Left renal cortex interstitium (tissue), 4 donors: ENCODE results near the gene INTS7. TPM values are rescaled to one million over a fixed set of nuclear protein-coding genes. Genes with fewer than 3 reads are reported as not detected.
"Not testable (repeated sequence)": the region's sequence is repeated elsewhere in the genome, so short reads cannot be mapped to it uniquely, and the experiment has no call there.

Experiments used
- DNase-seq, 4 donors: peaks; one replicate each; pipeline ENCODE4 v3.0.0-alpha.2; 2013; ENCODE audit warnings: low read depth in 4 of 4, low spot score in 2 of 4, missing footprints in 1 of 4
- polyA plus RNA-seq, 4 donors: library from polyadenylated mRNA; unstranded; fragments of 120-200 nt; gene quantifications; one replicate each; pipeline ENCODE4 v1.2.1, GENCODE V29; 2013; ENCODE audit not compliant: insufficient read length in 4 of 4

INTS7 gene
- polyA plus RNA-seq, 4 donors, result 15.8 to 24.6 (median 17.9) TPM

DNA sequence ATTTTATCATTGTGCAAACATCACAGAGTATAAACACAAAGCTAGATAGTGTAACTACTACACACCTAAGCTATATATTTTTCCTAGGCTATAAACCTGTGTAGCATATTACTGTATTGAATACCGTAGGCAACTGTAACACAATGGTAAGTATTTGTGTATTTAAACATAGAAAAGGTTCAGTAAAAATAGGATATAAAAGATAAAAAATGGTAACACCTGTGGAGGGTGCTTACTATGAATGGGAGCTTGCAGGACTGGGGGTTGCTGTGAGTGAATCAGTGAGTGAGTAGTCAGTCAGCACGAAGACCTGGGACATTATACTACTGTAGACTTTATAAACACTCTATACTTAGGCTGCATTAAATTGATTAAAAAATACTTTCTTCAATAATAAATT is 4.3 kb upstream of the INTS7 start:
- no peak for DNase-seq

DNA sequence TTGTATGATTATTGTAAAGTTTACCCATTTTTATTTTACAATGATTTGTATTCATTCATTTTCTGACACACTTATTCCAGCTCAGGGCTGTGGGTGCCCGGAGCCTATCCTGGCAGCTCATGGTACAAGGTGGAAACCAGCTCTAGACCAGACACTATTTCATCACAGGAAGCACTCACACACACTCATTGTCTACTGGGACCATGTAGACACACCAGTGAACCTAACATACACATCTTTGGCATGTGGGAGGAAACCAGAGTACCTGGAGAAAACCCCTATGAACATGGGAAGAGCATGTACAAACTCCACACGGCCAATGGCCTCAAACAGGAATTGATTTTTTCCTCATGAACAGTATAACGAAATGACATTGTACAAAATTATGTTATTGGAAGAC is 2.5 kb upstream of the INTS7 start:
- no peak for DNase-seq

DNA sequence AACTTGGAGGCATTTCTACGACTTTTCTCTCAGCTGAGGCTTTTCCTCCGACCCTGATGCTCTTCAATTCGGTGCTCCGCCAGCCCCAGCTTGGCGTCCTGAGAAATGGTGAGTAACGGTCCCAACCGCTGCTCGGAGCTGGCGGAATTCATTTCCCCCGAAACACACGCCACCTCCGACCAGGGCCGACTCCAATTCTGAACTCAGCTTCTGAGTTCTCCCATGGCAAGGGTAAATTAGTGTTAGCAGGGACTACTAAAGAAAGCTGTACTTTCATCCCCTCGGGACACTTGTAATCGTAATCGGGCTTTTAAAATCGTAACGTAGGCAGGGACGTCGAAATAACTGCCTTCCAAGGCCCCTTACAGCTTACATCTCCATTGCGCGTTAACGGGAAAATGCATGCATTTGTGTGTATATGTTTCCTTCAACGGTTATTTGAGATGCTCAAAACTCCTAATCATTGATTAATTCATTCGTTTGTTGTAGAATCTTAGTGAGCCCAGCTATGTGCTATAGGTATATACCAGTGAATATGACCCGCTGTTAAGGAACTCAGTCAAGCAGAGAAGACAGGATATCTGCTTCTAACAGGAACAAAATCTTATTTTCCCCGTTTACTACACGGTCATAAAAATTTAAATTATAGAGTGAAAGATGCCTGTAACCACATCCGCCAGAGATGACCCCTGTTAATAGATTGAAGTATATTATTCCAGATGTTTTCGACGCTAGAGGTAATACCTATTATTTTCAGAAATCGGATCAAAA is 663 bp upstream of the INTS7 start:
- peak in 1 of 4 donors; percentile 56 for DNase-seq

DNA sequence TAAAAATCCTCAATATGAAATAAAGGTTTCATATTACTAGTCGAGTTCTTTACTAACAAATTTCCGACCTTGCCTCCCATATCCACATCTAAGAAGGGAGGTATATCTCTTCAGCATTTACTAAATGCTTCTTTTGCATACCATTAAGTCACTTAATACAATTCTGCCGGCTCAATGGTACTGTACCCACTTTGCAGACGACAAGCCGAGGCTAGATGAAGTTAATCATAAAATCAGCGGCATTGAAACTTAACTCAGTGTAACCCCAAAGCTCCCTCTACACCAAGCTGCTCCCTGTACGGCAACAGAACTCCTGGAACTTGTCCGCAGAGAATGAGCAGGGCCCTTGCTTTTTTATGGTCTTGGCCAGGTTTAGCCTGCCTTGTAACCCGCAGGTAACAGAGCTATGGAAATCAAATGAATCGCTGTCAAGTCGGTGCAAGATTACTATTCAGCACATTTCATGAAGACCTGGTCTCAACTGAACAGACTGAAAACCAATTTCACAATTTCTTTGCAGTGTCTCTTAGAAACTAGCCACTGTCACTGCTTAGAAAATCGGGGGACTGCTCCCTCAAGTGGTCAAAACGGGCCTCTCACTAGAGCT is 738 bp downstream of the INTS7 start:
- no peak for DNase-seq

DNA sequence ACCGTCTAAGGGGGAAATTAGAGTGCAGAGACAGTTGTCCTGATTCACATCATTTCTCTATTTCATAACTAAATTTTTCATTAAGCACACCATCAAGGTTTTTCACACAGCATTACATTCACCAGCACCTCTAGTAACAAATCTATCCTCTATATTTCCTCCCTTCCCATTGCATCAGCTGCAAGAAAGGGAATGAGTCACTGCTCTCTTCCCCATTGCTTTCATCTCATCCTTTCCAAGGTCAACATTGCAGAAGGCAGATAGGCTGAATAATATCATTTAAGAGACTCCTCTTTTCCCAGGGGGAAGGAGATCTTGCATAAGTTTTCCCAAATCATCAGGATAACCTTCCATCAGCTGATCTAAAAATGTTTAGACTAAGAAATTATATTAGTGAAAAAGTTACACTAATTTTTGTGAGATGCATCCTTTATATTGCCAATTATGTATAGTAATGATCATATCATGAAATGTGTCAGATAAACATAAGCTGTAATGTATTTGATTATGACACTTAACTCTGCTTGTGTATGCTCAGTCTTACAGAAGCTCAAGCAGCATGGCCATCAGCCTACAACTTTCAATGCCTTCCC is 4.3 kb downstream of the INTS7 start:
- DNase-seq, result no peak

DNA sequence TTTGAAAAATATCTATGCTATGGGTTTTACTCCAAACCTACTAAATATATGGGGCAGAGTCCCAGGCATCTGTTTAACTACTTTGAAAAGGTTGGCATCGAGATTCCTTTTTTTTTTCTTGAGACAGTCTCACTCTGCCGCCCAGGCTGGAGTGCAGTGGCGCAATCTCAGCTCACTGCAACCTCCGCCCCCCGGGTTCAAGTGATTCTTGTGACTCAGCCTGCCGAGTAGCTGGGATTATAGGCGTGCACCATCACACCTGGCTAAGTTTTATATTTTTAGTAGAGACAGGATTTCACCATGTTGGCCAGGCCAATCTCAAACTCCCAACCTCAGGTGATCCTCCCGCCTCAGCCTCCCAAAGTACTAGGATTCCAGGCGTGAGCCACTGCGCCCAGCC is 7.6 kb downstream of the INTS7 start:
- not testable (repeated sequence) for DNase-seq

DNA sequence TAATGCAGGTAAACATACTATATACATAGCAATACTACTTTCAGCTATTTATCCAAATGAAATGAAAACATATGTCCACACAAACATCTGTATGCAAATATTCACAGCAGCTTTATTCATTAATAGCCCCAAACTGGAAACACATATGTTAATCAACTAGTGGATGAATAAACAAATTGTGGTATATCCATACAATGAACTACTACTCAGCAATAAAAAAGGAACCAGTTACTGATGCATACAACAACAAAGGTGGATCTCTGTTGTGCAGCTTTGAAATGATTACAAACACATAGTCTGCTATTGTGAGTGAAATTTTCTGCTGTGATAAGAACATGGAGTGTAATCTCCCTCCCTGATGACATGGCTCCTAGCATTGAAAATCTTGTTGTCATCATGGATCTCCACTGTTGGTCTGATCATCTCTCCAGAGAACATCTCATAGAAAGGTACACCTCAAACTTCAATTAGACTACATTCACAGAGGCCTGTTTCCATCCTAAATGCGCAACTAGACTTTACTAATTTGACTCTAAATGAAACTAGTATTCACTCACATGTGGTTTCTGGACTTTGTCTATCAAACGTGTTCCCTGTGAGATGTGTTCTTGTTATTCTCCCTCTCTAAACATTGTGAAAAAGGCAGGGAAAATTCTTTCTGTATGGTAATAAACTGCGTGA is 10.7 kb downstream of the INTS7 start:
- no peak for DNase-seq

DNA sequence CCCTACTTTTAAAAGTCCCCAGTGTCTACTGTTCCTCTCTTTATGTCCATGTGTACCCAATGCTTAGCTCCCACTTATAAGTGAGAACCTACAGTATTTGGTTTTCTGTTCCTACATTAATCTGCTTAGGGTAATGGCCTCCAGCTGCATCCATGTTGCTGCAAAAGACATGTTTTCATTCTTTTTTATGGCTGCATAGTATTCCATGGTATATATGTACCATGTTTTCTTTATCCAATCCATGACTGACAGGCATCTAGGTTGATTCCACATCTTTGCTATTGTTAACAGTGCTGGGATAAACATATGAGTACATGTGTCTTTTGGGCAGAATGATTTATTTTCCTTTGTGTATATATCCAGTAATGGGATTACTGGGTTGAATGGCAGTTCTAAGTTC is 12.4 kb downstream of the INTS7 start:
- DNase-seq, result not testable (repeated sequence)

DNA sequence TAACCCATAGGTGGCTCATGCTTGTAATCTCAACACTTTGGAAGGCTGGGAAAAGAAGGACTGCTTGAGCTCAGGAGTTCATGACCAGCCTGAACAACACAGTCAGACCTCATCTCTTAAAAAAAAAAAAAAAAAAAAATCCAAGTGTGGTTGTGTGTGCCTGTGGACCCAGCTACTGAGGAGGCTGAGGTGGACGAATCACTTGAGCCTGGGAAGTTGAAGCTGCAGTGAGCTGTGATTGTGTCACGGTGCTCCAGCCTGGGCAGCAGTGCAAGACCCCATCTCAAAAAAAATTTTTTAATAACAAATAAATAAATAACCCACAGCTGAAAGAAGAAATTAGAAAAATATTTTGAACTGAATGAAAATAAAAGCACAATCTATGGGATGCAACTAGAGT is 13.8 kb downstream of the INTS7 start:
- DNase-seq, result no peak

DNA sequence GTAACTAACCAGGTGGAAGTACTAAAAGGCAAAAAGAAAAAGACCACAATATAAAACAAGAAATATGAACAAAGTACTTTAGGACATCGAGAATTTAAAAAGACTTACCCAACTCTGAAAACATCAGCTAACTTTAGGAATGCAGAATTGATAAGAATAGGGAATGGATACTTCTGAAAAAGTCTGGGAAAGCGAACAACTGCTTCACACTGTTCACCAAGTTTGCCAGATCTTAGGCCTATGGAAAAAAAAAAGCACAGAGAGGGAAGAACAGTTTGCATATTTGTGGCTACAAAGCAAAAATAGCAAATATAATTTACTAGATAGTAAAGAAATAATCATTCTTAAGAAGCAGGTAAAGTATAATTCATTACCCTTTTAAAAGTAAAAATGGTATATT is 14.4 kb downstream of the INTS7 start:
- no peak for DNase-seq

DNA sequence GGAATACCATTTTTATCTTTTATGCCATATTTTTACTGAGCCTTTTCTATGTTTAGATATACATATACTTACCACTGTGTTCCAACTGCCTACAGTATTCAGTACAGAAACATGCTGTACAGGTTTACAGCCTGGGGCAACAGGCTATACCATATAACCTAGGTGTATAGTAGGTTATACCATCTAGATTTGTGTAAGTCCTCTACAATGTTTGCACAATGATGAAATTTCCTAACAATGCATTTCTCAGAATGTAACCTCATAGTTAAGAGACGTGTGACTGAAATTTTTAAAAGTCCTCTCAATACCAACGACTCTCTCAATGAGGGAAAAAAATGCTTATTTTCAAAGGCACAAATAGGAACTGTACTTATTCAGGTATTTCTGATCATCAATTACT is 21.7 kb downstream of the INTS7 start:
- no peak for DNase-seq

DNA sequence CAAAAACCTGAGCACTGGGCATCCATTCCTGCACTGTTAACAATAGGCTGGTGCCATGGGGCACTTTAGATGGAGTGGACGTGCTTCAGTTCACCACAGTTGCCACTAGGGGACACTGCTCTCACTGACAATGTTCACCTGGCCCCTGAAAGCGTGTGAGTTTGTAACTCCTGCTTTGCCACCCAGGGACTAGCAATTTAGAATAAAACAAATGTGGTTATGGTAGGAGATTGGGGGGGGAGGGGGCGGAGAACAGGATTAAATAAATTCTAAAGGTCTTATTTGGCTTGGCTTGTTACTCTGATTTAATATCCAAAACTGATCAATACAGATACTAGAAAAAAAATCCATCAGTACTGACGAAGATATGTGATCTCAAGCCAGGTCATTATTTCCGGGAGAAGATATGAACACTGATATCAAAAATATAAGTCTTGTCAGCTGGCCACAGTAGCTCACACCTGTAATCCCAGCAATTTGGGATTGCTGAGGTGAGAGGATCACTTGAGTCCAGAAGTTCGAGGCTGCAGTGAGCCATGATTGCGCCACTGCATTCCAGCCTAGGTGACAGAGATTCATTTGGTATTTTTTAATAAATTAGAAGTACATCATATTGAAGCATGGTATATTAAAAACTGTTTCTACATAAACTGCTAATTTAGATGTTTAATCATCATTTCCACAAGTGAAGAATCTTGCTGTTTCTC is 23.2 kb downstream of the INTS7 start:
- peak in 2 of 4 donors; percentile 11 to 44 for DNase-seq

DNA sequence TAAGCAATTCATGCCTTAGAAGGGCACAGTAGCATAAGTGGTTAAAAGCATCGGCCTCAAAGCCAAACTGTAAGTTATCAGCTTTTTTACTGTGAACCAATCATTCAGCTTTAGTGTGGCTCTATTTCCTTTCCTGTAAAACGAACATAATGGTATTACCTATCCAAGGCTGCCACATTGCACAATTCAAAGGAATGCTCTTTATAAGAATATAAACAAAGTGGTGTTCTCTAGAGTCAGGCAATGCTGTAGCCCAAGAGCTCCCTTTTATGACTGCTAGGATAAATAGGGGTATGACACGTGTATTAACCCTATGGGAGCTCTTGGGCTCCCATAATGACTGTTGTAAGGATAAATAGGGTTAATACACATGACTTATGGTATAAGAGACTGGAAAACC is 25.4 kb downstream of the INTS7 start:
- no peak for DNase-seq

DNA sequence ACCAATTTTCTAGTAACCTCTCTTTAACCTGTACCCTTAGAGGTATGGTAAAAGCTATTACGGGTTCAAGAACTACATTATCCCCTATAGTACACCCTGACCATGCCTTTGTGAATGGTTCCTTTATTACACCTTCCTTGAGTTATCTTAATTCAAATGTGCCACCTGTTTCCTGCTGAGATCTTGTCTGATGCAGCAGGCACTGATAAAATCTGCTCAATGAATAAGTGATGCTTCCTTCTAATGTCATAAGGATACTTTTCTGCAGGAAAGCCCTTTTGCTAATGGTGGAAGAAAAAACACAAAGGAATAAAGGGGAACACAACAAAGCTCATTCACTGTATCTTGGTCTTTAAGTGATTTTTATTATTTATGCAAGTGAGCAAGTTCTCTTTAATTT is 25.8 kb downstream of the INTS7 start:
- no peak for DNase-seq

DNA sequence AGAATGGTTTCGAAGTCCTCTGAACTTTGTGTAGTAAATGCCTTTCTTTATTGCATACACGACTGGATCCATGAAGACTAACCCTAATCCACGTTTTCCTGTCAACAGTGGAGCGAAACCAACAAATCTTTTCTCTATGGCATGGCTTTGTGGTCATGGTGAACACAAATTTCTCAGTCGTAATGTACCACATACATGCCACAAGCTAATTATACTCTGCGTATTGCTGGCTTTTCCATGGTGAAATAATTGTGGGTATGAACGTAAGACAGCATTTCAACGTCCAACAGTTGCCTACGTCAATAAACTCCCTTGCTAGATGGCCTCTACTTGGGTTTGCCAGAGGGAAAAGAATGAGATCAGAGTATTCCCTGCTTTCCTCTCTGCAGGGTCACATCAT is 27.5 kb downstream of the INTS7 start:
- no peak for DNase-seq

DNA sequence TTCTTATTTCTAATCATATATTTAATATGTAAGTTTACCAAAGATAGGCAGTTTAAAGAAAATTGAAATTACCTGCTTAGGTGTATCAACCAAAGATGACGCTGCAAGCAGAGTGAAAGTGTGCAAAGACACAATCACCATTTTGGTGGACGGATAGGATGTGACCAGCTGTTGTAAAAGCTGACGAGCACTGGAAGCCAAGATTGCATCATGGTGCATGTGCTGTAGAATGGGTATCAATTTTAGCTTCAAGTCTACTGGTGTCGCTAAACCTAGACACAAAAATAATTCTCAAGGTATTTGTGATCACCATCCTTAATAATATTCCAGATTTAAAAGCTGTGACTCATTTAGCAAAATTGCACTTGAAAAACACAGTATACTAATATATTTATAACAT is 28.2 kb downstream of the INTS7 start:
- no peak for DNase-seq

DNA sequence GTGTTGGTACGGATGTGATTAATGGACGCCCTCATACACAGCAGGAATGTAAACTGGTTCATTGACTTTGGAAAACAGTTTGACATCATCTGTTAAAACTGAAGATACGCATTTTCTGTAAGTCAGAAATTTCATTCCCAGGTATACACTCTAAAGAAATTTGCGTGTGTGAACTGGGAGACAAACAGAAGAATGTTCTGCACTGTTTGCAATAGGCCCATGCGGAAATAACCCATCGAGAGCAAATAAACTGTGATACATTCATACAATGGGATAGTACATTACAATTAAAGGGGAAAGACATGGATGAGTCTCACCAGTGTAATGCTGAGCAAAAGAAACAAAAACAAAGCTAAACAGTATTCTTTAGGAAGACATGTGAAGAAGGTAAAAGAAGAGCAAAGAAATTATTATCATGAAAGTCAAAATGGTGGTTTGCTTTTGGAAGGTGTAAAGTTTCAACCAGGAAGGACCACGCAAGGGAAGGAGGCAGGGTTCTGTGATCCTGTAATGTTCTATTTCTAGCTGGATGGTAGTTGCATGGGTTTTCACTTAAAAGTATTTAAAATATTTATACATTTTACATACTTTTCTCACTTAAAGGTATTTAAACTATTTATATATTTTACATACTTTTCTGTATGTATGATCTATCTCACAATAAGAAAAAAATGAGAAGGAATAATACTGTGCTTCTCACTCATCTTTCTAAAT is 30.3 kb downstream of the INTS7 start:
- no peak for DNase-seq

DNA sequence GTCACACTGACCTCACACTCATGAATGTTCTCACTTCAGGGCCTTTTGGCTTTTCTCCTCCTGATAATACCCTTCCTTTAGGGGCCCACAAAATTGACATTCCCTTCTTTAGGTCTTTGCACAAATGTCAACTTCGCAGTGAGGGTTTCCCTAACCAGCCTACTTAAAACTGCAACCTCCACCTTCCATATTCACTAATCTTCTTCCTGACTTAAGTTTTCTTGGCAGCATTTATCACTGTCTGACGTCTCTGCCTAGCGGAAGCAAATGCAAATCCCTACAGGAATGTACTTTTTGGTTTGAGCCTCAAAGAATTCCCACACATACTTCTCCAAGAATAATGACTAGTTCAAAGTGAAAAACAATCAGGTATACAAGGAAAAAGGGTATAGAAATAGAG is 32.8 kb downstream of the INTS7 start:
- no peak for DNase-seq

DNA sequence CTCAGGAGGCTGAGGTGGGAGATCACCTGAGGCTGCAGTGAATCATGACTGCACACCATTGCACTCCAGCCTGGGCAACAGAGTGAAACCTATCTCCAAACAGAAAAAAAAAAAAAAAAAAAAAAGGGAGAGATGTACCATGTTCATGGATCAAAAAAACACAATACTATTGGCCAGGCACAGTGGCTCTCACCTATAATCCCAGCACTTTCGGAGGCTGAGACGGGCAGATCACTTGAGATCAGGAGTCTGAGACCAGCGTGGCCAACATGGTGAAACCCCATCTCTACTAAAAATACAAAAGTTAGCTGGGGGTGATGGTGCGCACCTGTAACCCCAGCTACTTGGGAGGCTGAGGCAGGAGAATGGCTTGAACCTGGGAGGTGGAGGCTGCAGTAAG is 37.9 kb downstream of the INTS7 start:
- DNase-seq, result not testable (repeated sequence)

DNA sequence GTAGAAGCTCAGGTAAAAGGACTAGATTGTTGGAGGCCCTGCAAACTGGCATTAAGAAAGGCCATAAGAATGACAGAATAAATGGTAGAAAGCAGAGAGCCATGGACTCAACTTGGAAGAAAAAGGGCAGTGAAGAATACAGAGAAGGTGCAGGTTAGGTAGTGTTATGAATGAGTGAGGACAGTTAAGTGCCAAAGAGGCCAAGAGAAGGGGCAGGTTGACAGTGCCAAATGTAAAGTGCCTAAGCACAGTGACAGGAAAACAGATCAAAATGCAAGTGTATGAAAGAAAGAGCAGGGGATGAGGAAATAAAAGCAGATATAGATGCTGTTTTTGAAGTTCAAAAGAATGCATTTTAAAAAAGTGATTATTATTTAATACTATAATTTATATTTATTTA is 43.7 kb downstream of the INTS7 start:
- DNase-seq, result no peak
